WI38 (cell line): Measurements from ENCODE around the gene RIMS4.

Source experiments
- H3K4me3 ChIP-seq: 2 replicates; pipeline ENCODE4 v1.5.1; 2011; ENCODE audit warnings: low read depth, mild to moderate bottlenecking, control low read depth, low read length
- CTCF ChIP-seq: IDR thresholded peaks from 2 replicates; pipeline ENCODE4 v1.5.1; 2012; ENCODE audit warnings: low read depth, mild to moderate bottlenecking, control low read depth, low read length

RIMS4 gene

GRCh38 chr20:44727651-44728050 lies 82.7 kb downstream of the RIMS4 start:
- no peak for TF ChIP-seq CTCF
- no peak overlapping the region for H3K4me3 ChIP-seq

GRCh38 chr20:44727039-44727438 lies 83.3 kb downstream of the RIMS4 start:
- TF ChIP-seq CTCF, result no peak

GRCh38 chr20:44725837-44726236 lies 84.5 kb downstream of the RIMS4 start:
- no peak overlapping the region for H3K4me3 ChIP-seq
- TF ChIP-seq CTCF, result no peak

More at GRCh38 chr20:44727039-44727438, 83.3 kb downstream of the RIMS4 start:
- H3K4me3 ChIP-seq, result no peak overlapping the region

- no peak overlapping the region for H3K4me3 ChIP-seq
- TF ChIP-seq CTCF, result no peak
These were observed 85.8 kb downstream of the RIMS4 start for GRCh38 chr20:44724423-44725091.

- TF ChIP-seq CTCF, result no peak
- H3K4me3 ChIP-seq, result no peak overlapping the region
These were observed 86.5 kb downstream of the RIMS4 start for GRCh38 chr20:44723798-44724362.

GRCh38 chr20:44723391-44723790 lies 87.0 kb downstream of the RIMS4 start:
- TF ChIP-seq CTCF, result no peak
- no peak overlapping the region for H3K4me3 ChIP-seq

GRCh38 chr20:44722990-44723389 lies 87.4 kb downstream of the RIMS4 start:
- H3K4me3 ChIP-seq, result no peak overlapping the region
- no peak for TF ChIP-seq CTCF
